Vagina (tissue), 2 donors: ENCODE data around the gene C6orf58.

Experiments used
- CTCF ChIP-seq, 3 experiments: fragments of 450-650 bp in 2 of 3; fragments of 200-600 bp in 1 of 3; sonication (generic) in 1 of 3; IDR thresholded peaks; one replicate each; pipeline ENCODE4 v1.5.1; 2017 to 2019; ENCODE audit warnings: antibody characterized with exemption in 3 of 3, mild to moderate bottlenecking in 2 of 3, moderate library complexity in 2 of 3
- POLR2A ChIP-seq, 2 donors: fragments of 450-650 bp; IDR thresholded peaks; one replicate each; pipeline ENCODE4 v1.6.1; 2017; ENCODE audit warnings: antibody characterized with exemption in 2 of 2, mild to moderate bottlenecking in 2 of 2, moderate library complexity in 2 of 2
- POLR2AphosphoS5 ChIP-seq, 2 donors: sonication (generic); formaldehyde crosslinking; IDR thresholded peaks; one replicate each; pipeline ENCODE4 v1.9.0; 2017; ENCODE audit warnings: antibody characterized with exemption in 2 of 2, mild to moderate bottlenecking in 2 of 2, low read depth in 1 of 2; ENCODE audit not compliant: insufficient read depth in 1 of 2

- TF ChIP-seq POLR2AphosphoS5 (IDR thresholded peaks at IDR 0.05; ENCODE audit: insufficient read depth in 1 of 2, low read depth in 1 of 2): no peak
- no peak for TF ChIP-seq CTCF (IDR thresholded peaks at IDR 0.05)
- TF ChIP-seq POLR2A (IDR thresholded peaks at IDR 0.05): no peak
Observed at GRCh38 chr6:127561660-127562059, 15.3 kb upstream of the C6orf58 start.
